Ascending aorta (tissue), 2 donors: ENCODE data around the gene FOXN1. TPM values are rescaled to one million over a fixed set of nuclear protein-coding genes. Genes with fewer than 3 reads are reported as not detected.
"Not testable (repeated sequence)": the region's sequence is repeated elsewhere in the genome, so short reads cannot be mapped to it uniquely, and the experiment has no call there.

Experiments used
- DNase-seq, 2 donors: peaks; one replicate each; pipeline ENCODE4 v3.0.0-alpha.2; 2019; ENCODE audit warnings: low spot score in 2 of 2
- H3K27ac ChIP-seq, 2 donors: fragments of 200-600 bp; sonication (generic); one replicate each; pipeline ENCODE4 v1.5.1; 2016 to 2017; ENCODE audit warnings: mild to moderate bottlenecking in 1 of 2
- H3K27me3 ChIP-seq: fragments of 200-600 bp; sonication (generic); one replicate; pipeline ENCODE4 v1.5.1; 2017
- H3K36me3 ChIP-seq, 2 donors: fragments of 200-600 bp; sonication (generic); one replicate each; pipeline ENCODE4 v1.5.1; 2016
- H3K4me1 ChIP-seq, 2 donors: fragments of 200-600 bp; sonication (generic); one replicate each; pipeline ENCODE4 v1.5.1; 2016 to 2017; ENCODE audit warnings: mild to moderate bottlenecking in 1 of 2
- H3K4me3 ChIP-seq, 2 donors: fragments of 200-600 bp; sonication (generic); one replicate each; pipeline ENCODE4 v1.5.1; 2016 to 2017; ENCODE audit warnings: mild to moderate bottlenecking in 1 of 2
- H3K9me3 ChIP-seq, 2 donors: fragments of 200-600 bp; sonication (generic); one replicate each; pipeline ENCODE4 v1.5.1; 2016
- intact Hi-C: fragments of 100-400 bp; cut with DNase I; formaldehyde crosslinking; loops from one replicate; pipeline ENCODE4 v1.15.1; 2023
- total RNA-seq: library from RNA; depleted of rRNA; stranded (reverse); fragments of >200 nt; gene quantifications from one replicate; pipeline ENCODE4 v1.1.0, GENCODE V29; 2016
- TF ChIP-seq, protein P1 (sequence below), 3 experiments: fragments of 200-600 bp in 2 of 3; fragments of 450-650 bp in 1 of 3; sonication (generic) in 2 of 3; IDR thresholded peaks; one replicate each; pipeline ENCODE4 v1.5.1; 2016 to 2019; ENCODE audit warnings: antibody characterized with exemption in 3 of 3, mild to moderate bottlenecking in 1 of 3, moderate library complexity in 1 of 3

The FOXN1 gene
- total RNA-seq, 1 donor from 2014 or later = not detected

DNA sequence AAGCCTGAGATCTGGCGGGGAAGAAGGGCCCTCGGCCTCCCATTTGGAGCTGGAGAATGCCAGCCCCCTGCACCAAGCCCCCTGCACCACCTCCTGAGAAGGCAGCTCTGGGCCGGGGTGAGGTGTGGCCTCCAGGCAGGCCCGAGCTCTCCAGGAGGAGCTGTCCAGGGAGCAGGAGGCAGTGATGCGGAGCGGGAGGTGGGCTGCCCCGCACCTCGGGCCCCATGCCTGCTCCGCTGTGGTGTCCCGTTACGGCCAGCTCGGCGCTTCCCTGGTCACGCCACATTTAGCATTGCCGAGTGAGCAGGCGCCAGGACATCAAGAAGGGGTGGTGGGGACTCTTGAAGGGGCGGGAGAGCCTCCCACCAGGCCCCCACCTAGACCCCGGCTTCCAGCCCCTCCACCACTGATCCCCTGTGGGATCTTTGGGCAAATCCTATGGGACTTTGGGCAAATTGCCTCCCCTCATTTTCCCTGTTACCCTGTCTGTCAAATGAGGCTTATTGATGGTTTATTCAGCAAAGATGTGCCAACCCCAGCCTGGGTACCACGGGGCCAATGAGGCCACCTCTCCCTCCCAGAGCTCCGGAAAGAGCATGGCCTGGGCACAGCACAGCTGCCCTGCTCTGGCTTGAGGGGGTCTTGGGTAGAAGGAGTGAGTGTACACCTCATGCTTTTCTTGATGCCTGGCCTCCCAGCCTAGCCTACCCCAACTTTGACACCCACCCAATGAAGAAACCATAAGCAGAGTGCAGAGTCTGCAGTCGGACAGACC, 15.3 kb downstream of the FOXN1 start:
- TF ChIP-seq, protein P1, sequence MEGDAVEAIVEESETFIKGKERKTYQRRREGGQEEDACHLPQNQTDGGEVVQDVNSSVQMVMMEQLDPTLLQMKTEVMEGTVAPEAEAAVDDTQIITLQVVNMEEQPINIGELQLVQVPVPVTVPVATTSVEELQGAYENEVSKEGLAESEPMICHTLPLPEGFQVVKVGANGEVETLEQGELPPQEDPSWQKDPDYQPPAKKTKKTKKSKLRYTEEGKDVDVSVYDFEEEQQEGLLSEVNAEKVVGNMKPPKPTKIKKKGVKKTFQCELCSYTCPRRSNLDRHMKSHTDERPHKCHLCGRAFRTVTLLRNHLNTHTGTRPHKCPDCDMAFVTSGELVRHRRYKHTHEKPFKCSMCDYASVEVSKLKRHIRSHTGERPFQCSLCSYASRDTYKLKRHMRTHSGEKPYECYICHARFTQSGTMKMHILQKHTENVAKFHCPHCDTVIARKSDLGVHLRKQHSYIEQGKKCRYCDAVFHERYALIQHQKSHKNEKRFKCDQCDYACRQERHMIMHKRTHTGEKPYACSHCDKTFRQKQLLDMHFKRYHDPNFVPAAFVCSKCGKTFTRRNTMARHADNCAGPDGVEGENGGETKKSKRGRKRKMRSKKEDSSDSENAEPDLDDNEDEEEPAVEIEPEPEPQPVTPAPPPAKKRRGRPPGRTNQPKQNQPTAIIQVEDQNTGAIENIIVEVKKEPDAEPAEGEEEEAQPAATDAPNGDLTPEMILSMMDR (IDR thresholded peaks at IDR 0.05) = no peak
- H3K27me3 ChIP-seq = no peaks in the 10 kb centered on the region
- H3K4me1 ChIP-seq = peaks cover 0 to 10% of the 10 kb centered on the region in 2 donors
- DNase-seq = no peak
- H3K36me3 ChIP-seq = no peaks in the 10 kb centered on the region
- intact Hi-C loops = no loop called here
- H3K4me3 ChIP-seq = no peak overlapping the region
- no peaks in the 10 kb centered on the region for H3K9me3 ChIP-seq
- H3K27ac ChIP-seq = no peak overlapping the region

DNA sequence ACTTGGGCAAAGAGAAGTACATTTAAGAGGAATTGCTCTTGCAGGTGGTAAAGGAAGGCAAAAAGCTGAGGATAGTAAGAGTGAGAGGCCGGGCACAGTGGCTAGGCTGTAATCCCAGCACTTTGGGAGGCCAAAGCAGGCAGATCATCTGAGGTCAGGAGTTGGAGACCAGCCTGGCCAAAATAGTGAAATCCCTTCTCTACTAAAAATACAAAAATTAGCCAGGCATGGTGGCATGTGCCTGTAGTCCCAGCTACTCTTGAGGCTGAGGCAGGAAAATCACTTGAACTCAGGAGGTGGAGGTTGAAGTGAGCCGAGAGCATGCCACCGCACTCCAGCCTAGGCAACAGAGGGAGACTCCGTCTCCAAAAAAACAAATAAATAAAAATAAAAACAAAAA, 16.1 kb downstream of the FOXN1 start:
- DNase-seq, H3K36me3 ChIP-seq, H3K4me1 ChIP-seq, H3K4me3 ChIP-seq, H3K27ac ChIP-seq, intact Hi-C loops, H3K27me3 ChIP-seq, H3K9me3 ChIP-seq: not testable (repeated sequence)

DNA sequence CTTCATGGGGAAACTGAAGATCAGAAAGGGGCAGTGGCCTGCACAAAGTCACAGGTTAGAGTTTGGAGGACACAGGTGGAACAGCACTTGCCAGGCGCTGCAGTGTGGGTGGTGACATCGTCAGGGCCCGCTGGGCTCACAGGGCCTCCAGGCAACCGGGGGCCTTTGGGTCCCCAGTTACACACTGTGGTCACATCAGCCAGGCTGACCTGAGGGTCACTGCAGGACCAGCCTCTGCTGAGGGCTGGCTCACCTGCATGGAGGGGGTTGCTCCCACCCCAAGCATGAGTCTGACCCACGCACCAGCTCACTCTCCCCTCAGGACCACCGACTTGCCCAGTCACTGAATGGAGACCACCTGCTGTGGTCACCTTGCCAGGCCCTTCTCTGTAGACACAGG, 17.0 kb downstream of the FOXN1 start:
- DNase-seq = no peak
- Histone ChIP-seq H3K4me1 (peaks cover 0 to 10% of the 10 kb centered on the region in 2 donors), H3K36me3 (no peaks in the 10 kb centered on the region), H3K27ac (no peak overlapping the region), H3K4me3 (no peak overlapping the region), H3K27me3 (no peaks in the 10 kb centered on the region), H3K9me3 (no peaks in the 10 kb centered on the region)
- intact Hi-C loops = no loop called here
- TF ChIP-seq, protein P1 (IDR thresholded peaks at IDR 0.05) = no peak

DNA sequence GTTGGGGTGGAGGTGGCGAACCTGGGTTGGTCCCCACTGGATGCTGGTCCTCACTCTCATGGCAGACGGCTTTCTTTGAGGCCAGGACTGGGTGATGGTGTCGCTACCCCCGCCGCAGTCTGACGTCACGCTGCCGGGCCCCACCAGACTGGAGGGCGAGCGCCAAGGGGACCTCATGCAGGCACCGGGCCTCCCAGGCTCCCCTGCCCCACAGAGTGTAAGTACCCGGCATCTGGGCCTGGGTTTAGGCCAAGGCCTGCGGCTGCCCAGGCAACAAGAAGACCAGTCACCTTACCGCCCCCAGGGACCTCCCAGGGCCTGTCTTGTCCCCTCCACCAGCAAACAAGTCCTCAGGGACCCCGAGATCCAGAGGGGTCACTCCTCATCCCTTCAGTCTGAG, 17.7 kb downstream of the FOXN1 start:
- Histone ChIP-seq H3K4me1 (peaks cover 0 to 10% of the 10 kb centered on the region in 2 donors), H3K36me3 (no peaks in the 10 kb centered on the region), H3K27ac (no peak overlapping the region), H3K27me3 (no peaks in the 10 kb centered on the region), H3K4me3 (no peak overlapping the region), H3K9me3 (no peaks in the 10 kb centered on the region)
- no peak for DNase-seq
- TF ChIP-seq, protein P1 (IDR thresholded peaks at IDR 0.05) = no peak
- intact Hi-C loops = no loop called here

- peaks cover 0 to 10% of the 10 kb centered on the region in 2 donors for H3K4me1 ChIP-seq
- DNase-seq = no peak
- TF ChIP-seq, protein P1 (IDR thresholded peaks at IDR 0.05) = no peak
- no peaks in the 10 kb centered on the region for H3K36me3 ChIP-seq
- H3K9me3 ChIP-seq = no peaks in the 10 kb centered on the region
- peak overlapping the region in 1 of 2 donors; percentile 17 for H3K27ac ChIP-seq
- H3K4me3 ChIP-seq = no peak overlapping the region
- H3K27me3 ChIP-seq = no peaks in the 10 kb centered on the region
- intact Hi-C loops = no loop called here
Measured at GRCh38 chr17:28524476-28525424, 18.6 kb downstream of the FOXN1 start.

DNA sequence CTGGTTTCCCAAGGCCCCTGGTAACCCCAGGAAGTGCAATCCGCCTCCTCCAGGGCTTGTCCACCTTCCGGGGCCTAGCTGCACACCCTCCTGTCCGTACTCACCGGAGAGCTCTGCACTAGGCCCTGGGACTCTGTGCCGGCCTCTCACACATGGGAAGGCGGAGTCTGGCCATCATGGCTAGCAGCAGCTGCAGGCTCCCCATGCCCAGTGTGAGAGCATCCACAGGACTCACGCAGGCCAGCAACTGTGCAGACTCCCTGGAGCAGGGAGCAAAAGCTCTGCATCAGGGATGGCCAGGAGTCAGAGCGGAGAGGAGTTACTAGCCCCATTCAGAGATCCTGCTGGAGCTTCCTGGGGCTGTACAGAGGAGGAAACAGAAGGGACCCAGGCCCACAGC, 20.2 kb downstream of the FOXN1 start:
- Histone ChIP-seq H3K36me3 (no peaks in the 10 kb centered on the region), H3K9me3 (no peaks in the 10 kb centered on the region), H3K27ac (no peak overlapping the region), H3K4me1 (peaks cover 0 to 10% of the 10 kb centered on the region in 2 donors), H3K4me3 (no peak overlapping the region), H3K27me3 (no peaks in the 10 kb centered on the region)
- TF ChIP-seq, protein P1 (IDR thresholded peaks at IDR 0.05) = no peak
- intact Hi-C loops = no loop called here
- DNase-seq = no peak
